GM21447 (cell line): Measurements from ENCODE around the gene OSBPL9.
"Not testable (repeated sequence)": the region's sequence is repeated elsewhere in the genome, so short reads cannot be mapped to it uniquely, and the experiment has no call there.

ENCODE experiments used
- ATAC-seq: cut with Tn5 transposase; IDR thresholded peaks from one replicate; pipeline ENCODE4 v1.9.1; 2021; ENCODE audit not compliant: unreplicated experiment

Gene OSBPL9

GRCh38 chr1:51780927-51781326, 164.0 kb downstream of the OSBPL9 start:
- ATAC-seq: no peak

- ATAC-seq: no peak
Measured at GRCh38 chr1:51784997-51785421, 168.1 kb downstream of the OSBPL9 start.

- no peak for ATAC-seq
Measured at GRCh38 chr1:51788938-51789337, 172.0 kb downstream of the OSBPL9 start.

DNA sequence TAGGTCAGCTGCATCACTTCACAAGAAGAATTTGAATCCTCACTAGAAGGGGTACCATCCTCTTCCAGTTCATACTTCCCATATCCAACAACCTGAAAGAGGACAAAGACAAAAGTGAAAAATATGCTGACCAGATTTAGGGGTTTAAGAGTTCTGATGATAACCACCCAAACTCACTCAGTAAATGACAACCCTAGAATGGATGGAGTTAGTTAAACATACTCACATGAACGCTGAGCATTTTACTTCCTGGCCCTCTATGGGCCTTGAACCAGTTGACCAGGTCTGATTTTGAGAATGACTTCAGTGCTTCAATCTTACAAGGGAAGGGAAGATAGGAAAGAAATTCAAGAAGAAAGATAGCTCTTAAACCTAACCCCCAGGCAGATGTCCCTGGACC, 172.4 kb downstream of the OSBPL9 start:
- no peak for ATAC-seq

- ATAC-seq: no peak
Measured at GRCh38 chr1:51790385-51790784, 173.5 kb downstream of the OSBPL9 start.

GRCh38 chr1:51791888-51792287, 175.0 kb downstream of the OSBPL9 start:
- ATAC-seq: no peak

DNA sequence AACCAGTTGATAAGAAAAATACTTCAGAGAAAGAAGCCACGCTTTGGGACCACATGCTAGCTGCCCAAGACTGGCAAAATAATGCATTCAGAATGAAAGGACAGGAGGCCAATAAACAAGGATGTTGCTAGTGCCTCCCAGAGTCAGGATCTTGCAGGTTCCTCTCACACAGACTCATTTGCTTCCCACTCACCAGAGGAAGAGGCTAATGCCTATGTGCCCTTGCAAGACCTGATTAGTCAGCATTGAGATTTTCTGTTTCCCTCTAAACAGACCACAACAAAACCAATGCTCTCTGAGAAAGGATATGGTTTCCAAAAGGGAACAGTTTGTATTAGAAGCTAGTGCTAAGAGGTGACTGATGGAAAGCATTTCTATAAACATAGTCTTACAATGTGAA, 176.0 kb downstream of the OSBPL9 start:
- ATAC-seq: no peak

- ATAC-seq: no peak
Measured at GRCh38 chr1:51794260-51794659, 177.4 kb downstream of the OSBPL9 start.

GRCh38 chr1:51794868-51795267, 178.0 kb downstream of the OSBPL9 start:
- ATAC-seq: no peak

GRCh38 chr1:51799372-51799771, 182.5 kb downstream of the OSBPL9 start:
- ATAC-seq: no peak

DNA sequence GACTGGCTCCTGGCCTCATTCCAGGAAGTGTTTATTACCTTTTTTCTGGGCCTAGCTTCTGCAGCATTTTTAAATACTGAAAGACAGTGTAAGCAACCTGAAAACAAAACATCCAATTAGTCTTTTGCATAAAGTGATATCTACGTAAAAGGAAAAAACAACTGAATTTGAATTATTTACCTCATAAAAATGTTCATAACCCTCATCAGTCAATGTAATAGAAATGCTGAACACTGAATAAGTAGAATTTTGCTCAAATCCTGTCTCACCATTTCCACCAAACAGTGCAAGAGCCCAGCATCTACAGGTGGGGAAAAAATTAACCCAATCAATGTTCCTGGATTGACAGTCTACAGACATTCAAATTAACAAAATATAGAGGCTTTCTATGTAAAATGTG, 197.6 kb downstream of the OSBPL9 start:
- no peak for ATAC-seq

GRCh38 chr1:51818487-51818886, 201.6 kb downstream of the OSBPL9 start:
- ATAC-seq: no peak

DNA sequence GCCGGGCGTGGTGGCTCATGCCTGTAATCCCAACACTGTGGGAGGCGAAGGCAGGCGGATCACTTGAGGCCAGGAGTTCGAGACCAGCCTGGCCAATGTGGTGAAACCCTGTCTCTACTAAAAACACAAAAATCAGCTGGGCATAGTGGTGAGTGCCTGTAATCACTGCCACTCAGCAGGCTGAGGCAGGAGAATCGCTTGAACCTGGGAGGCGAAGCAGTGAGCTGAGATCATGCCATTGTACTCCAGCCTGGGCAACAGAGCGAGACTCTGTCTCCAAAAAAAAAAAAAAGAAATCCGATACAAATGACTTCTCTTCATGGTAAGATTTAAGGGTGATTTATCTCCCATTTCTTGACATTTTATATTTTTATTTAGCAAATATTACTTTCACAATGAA, 202.1 kb downstream of the OSBPL9 start:
- ATAC-seq: not testable (repeated sequence)

GRCh38 chr1:51819810-51820209, 202.9 kb downstream of the OSBPL9 start:
- ATAC-seq: no peak

DNA sequence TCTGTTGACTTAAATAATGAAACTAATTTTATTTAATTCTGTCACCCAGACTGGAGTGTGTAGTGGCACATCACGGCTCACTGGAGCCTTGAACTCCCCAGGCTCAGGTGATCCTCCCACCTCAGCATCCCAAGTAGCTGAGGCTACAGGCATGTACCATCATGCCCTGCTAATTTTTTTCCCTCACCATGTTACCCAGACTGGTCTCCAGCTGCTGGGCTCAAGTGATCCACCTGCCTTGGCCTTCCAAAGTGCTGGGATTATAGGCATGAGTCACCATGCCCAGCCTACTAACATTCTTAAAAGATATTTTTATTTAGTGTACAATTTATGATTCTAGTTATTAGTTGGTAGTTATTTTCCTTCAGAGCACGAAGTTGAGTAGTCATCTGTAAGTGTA, 212.2 kb downstream of the OSBPL9 start:
- no peak for ATAC-seq

GRCh38 chr1:51833700-51834099, 216.8 kb downstream of the OSBPL9 start:
- no peak for ATAC-seq

GRCh38 chr1:51837243-51837642, 220.4 kb downstream of the OSBPL9 start:
- no peak for ATAC-seq
